Uterus (tissue), 4 donors: Measurements from ENCODE around the gene NANP. TPM values are rescaled to one million over a fixed set of nuclear protein-coding genes. Genes with fewer than 3 reads are reported as not detected.
"Not testable (repeated sequence)": the region's sequence is repeated elsewhere in the genome, so short reads cannot be mapped to it uniquely, and the experiment has no call there.

Experiments used
- DNase-seq, 2 donors: peaks; one replicate each; pipeline ENCODE4 v3.0.0-alpha.2; 2019 to 2020
- H3K27ac ChIP-seq, 2 donors: fragments of 200-600 bp; sonication (generic); 1 replicate in 1 of 2; 2 replicates in 1 of 2; pipeline ENCODE4 v1.5.1; 2016 to 2018
- H3K27me3 ChIP-seq, 2 donors: fragments of 200-600 bp; sonication (generic); one replicate each; pipeline ENCODE4 v1.5.1; 2018 to 2019; ENCODE audit warnings: control low read depth in 1 of 2
- H3K36me3 ChIP-seq, 2 donors: fragments of 200-600 bp; sonication (generic); one replicate each; pipeline ENCODE4 v1.5.1; 2019; ENCODE audit warnings: control low read depth in 1 of 2
- H3K4me1 ChIP-seq, 2 donors: fragments of 200-600 bp; sonication (generic); one replicate each; pipeline ENCODE4 v1.5.1; 2018 to 2019; ENCODE audit warnings: control low read depth in 1 of 2
- H3K4me3 ChIP-seq, 2 donors: fragments of 200-600 bp; sonication (generic); 1 replicate in 1 of 2; 2 replicates in 1 of 2; pipeline ENCODE4 v1.5.1; 2018 to 2019; ENCODE audit warnings: mild to moderate bottlenecking in 1 of 2
- H3K9me3 ChIP-seq, 2 donors: fragments of 200-600 bp; sonication (generic); one replicate each; pipeline ENCODE4 v1.5.1; 2019; ENCODE audit warnings: control low read depth in 1 of 2
- POLR2A ChIP-seq, 2 donors: fragments of 450-650 bp; IDR thresholded peaks; one replicate each; pipeline ENCODE4 v1.6.1; 2016; ENCODE audit warnings: antibody characterized with exemption in 2 of 2, mild to moderate bottlenecking in 1 of 2, moderate library complexity in 1 of 2
- intact Hi-C: fragments of 100-400 bp; cut with DNase I; formaldehyde crosslinking; loops from one replicate; pipeline ENCODE4 v1.15.1; 2023; ENCODE audit warnings: low total_unique reads
- total RNA-seq, 4 donors: library from RNA; depleted of rRNA in 3 of 4; stranded (reverse); fragments of >200 nt in 3 of 4; gene quantifications; one replicate each; pipeline versions ENCODE4 v1.1.0 to v1.2.4, GENCODE V29; 2014 to 2023
- TF ChIP-seq, protein P1 (sequence below), 4 experiments: fragments of 200-600 bp in 2 of 4; fragments of 450-650 bp in 2 of 4; sonication (generic) in 2 of 4; IDR thresholded peaks; one replicate each; pipeline ENCODE4 v1.5.1; 2016 to 2019; ENCODE audit warnings: antibody characterized with exemption in 4 of 4, mild to moderate bottlenecking in 2 of 4, moderate library complexity in 1 of 4
- donor health status: DM: yes; HTN: yes; CAD: no.

Gene NANP
- total RNA-seq, 4 donors from 2014 or later: 0.88 to 10.9 (median 4.0) TPM

- Histone ChIP-seq H3K4me3 (no peak overlapping the region), H3K27ac (no peak overlapping the region), H3K4me1 (no peaks in the 10 kb centered on the region), H3K36me3 (no peaks in the 10 kb centered on the region), H3K9me3 (no peaks in the 10 kb centered on the region), H3K27me3 (no peaks in the 10 kb centered on the region)
- DNase-seq: no peak
- TF ChIP-seq, protein P1, sequence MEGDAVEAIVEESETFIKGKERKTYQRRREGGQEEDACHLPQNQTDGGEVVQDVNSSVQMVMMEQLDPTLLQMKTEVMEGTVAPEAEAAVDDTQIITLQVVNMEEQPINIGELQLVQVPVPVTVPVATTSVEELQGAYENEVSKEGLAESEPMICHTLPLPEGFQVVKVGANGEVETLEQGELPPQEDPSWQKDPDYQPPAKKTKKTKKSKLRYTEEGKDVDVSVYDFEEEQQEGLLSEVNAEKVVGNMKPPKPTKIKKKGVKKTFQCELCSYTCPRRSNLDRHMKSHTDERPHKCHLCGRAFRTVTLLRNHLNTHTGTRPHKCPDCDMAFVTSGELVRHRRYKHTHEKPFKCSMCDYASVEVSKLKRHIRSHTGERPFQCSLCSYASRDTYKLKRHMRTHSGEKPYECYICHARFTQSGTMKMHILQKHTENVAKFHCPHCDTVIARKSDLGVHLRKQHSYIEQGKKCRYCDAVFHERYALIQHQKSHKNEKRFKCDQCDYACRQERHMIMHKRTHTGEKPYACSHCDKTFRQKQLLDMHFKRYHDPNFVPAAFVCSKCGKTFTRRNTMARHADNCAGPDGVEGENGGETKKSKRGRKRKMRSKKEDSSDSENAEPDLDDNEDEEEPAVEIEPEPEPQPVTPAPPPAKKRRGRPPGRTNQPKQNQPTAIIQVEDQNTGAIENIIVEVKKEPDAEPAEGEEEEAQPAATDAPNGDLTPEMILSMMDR (IDR thresholded peaks at IDR 0.05): no peak
- TF ChIP-seq POLR2A (IDR thresholded peaks at IDR 0.05): no peak
- intact Hi-C loops: no loop called here
Observed at GRCh38 chr20:25601659-25602058, 22.2 kb downstream of the NANP start.

DNA sequence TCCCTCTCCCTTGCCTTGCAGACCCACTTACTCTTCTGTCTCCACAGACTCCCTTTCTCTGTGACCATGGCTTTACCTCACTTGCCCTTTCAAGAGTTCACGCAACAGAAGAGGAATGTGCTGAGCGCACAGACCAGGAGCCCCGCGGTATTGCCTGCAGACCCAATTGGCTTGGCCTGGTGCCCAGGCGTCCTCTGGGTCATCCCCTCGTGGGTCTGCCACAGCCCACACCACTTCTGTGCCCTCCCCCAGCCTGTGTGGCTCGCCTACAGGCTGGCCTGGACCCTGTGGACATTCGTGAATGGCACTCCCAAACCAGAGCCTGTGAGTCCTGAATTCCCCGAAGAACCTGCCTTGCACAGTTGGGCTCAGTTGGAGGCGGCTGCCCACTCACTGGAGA lies 23.2 kb downstream of the NANP start:
- DNase-seq: no peak
- no peak overlapping the region for H3K27ac ChIP-seq
- no peaks in the 10 kb centered on the region for H3K9me3 ChIP-seq
- no peaks in the 10 kb centered on the region for H3K4me1 ChIP-seq
- no peak overlapping the region for H3K4me3 ChIP-seq
- no peaks in the 10 kb centered on the region for H3K36me3 ChIP-seq
- TF ChIP-seq POLR2A (IDR thresholded peaks at IDR 0.05): no peak
- TF ChIP-seq, protein P1 (IDR thresholded peaks at IDR 0.05): no peak
- no peaks in the 10 kb centered on the region for H3K27me3 ChIP-seq
- intact Hi-C loops: no loop called here

- Histone ChIP-seq H3K27me3 (no peaks in the 10 kb centered on the region), H3K4me3 (no peak overlapping the region), H3K36me3 (no peaks in the 10 kb centered on the region), H3K9me3 (no peaks in the 10 kb centered on the region), H3K4me1 (no peaks in the 10 kb centered on the region), H3K27ac (no peak overlapping the region)
- no peak for TF ChIP-seq POLR2A (IDR thresholded peaks at IDR 0.05)
- TF ChIP-seq, protein P1 (IDR thresholded peaks at IDR 0.05): no peak
- intact Hi-C loops: no loop called here
- no peak for DNase-seq
Observed at GRCh38 chr20:25592135-25592852, 31.5 kb downstream of the NANP start.

DNA sequence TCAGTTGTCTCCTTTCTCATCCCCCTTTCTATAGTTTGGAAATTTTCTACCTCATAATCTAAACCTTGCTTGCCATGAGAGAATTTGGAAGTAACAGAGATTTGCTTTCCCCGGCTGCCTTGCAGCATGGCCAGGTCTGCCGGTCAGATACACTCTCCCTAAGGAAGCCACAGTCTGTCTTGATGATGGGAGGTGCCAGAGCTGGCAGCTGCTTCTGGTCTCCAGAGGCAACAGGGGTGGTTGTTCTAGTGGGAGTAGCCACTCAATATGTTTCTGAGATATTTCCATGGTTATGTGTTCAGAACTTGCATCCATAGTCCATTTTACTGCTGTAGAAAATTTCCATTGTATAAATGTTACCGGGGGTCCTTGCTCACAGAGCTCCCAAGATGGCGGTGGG lies 33.0 kb downstream of the NANP start:
- intact Hi-C loops, H3K36me3 ChIP-seq, H3K9me3 ChIP-seq, H3K27ac ChIP-seq, H3K4me3 ChIP-seq, H3K27me3 ChIP-seq, DNase-seq, H3K4me1 ChIP-seq: not testable (repeated sequence)

DNA sequence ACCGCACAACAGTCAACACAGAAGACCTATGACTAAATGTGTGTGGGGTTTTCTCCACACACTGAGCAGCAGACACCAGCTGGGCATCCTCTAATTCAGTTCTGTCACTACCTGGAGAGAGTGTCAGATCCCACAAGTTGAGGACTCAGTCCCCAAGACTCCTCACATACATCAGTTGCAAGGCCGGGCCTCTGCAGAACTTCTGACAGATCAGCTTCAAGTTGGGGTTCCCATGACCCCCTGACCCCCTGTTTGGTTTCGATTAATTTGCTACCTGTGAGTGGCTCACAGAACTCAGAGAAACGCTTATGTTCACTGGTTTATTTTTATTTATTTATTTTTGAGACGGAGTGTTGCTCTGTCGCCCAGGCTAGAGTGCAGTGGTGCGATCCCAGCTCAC lies 35.3 kb downstream of the NANP start:
- Histone ChIP-seq H3K27me3 (no peaks in the 10 kb centered on the region), H3K36me3 (no peaks in the 10 kb centered on the region), H3K27ac (no peak overlapping the region), H3K4me3 (no peak overlapping the region), H3K4me1 (no peaks in the 10 kb centered on the region), H3K9me3 (no peaks in the 10 kb centered on the region)
- intact Hi-C loops: no loop called here
- TF ChIP-seq, protein P1 (IDR thresholded peaks at IDR 0.05): no peak
- no peak for TF ChIP-seq POLR2A (IDR thresholded peaks at IDR 0.05)
- DNase-seq: no peak

DNA sequence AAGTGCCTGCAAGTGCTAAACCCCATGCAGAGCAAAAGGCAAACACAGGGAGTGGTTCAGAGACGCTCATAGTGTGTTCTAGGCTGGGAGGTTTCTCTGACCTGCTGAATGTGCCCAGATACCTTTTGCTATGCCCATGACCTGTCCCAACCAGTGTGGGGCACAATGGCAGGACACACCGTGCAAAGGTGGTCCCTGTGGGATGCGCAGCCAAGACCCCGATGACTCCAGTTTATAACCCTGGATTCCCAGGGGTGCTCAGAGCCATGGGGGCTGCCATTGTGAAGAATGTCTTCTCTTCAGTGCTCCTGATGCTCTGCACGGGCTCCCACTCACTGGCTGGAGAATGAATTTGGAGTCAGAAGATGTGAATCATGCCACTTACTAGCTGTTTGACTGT lies 36.3 kb downstream of the NANP start:
- Histone ChIP-seq H3K4me1 (no peaks in the 10 kb centered on the region), H3K9me3 (no peaks in the 10 kb centered on the region), H3K36me3 (no peaks in the 10 kb centered on the region), H3K27me3 (no peaks in the 10 kb centered on the region), H3K27ac (no peak overlapping the region), H3K4me3 (no peak overlapping the region)
- intact Hi-C loops: no loop called here
- no peak for DNase-seq
- TF ChIP-seq, protein P1 (IDR thresholded peaks at IDR 0.05): no peak
- TF ChIP-seq POLR2A (IDR thresholded peaks at IDR 0.05): no peak
